Suprapubic skin (tissue), 4 donors: ENCODE results near the gene EMC6.
"Not testable (repeated sequence)": the region's sequence is repeated elsewhere in the genome, so short reads cannot be mapped to it uniquely, and the experiment has no call there.

Experiments used
- CTCF ChIP-seq, 2 donors: fragments of 200-600 bp in 1 of 2; fragments of 450-650 bp in 1 of 2; sonication (generic) in 1 of 2; IDR thresholded peaks; one replicate each; pipeline ENCODE4 v1.5.1; 2016 to 2019; ENCODE audit warnings: antibody characterized with exemption in 2 of 2, mild to moderate bottlenecking in 1 of 2, moderate library complexity in 1 of 2
- EP300 ChIP-seq: sonication (generic); formaldehyde crosslinking; IDR thresholded peaks from one replicate; pipeline ENCODE4 v1.6.1; 2017; ENCODE audit warnings: antibody characterized with exemption
- POLR2A ChIP-seq, 2 donors: fragments of 450-650 bp; IDR thresholded peaks; one replicate each; pipeline ENCODE4 v1.6.1; 2017; ENCODE audit warnings: antibody characterized with exemption in 2 of 2, mild to moderate bottlenecking in 2 of 2, moderate library complexity in 2 of 2
- POLR2AphosphoS5 ChIP-seq, 3 donors: sonication (generic); formaldehyde crosslinking; IDR thresholded peaks; one replicate each; pipeline ENCODE4 v1.6.1; 2017; ENCODE audit warnings: antibody characterized with exemption in 3 of 3

DNA sequence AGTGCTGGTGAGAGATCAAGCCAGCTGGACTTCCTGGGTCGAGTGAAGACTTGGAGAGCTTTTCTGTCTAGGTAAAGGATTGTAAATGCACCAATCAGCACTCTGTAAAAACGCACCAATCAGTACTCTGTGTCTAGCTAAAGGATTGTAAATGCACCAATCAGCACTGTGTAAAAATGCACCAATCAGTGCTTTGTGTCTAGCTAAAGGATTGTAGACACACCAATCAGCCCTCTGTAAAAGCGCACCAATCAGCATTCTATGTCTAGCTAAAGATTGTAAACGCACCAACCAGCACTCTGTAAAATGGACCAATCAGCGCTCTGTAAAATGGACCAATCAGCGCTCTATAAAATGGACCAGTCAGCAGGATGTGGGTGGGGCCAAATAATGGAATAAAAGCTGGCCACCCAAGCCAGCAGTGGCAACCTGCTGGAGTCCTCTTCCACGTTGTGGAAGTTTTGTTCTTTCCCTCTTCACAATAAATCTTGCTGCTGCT, 33.5 kb downstream of the EMC6 start:
- not testable (repeated sequence) for TF ChIP-seq CTCF (IDR thresholded peaks at IDR 0.05); POLR2A (IDR thresholded peaks at IDR 0.05); POLR2AphosphoS5 (IDR thresholded peaks at IDR 0.05); EP300
